HepG2 (cell line): Measurements from ENCODE around the gene MRPS34. TPM values are rescaled to one million over a fixed set of nuclear protein-coding genes. Genes with fewer than 3 reads are reported as not detected.

Experiments
- ATAC-seq: fragments of 200-7000 bp; cut with Tn5 transposase; 3 replicates; pipeline ENCODE4 v1.9.1; 2020; ENCODE audit warnings: mild to moderate bottlenecking, moderate library complexity
- BruUV-seq: library from RNA; stranded (reverse); fragments of 400-500 nt; replicated peaks from 2 replicates; lab custom pipeline; 2021; lab: Mats Ljungman, UMichigan
- CTCF ChIA-PET: fragments of 300-600 bp; formaldehyde crosslinking; extraction: SDS; loops from one replicate; lab custom pipeline; 2021; ENCODE audit warnings: low total read pairs, inconsistent platforms, low intra/inter-chr PET ratio; lab: Yijun Ruan, JAX
- POLR2A ChIA-PET: fragments of 350-600 bp; sonication (Branson Sonifier 250); formaldehyde crosslinking; loops from one replicate; lab custom pipeline; 2020; ENCODE audit warnings: antibody characterized with exemption, inconsistent platforms; lab: Yijun Ruan, JAX
- DNase-seq: peaks from one replicate; pipeline ENCODE4 v3.0.0-alpha.2; 2015; ENCODE audit warnings: low spot score
- FAIRE-seq: peaks from 3 replicates; lab custom pipeline; 2011; peaks lifted over from hg19 to GRCh38; lab: Jason Lieb, UNC
- H2AFZ ChIP-seq: one replicate; pipeline ENCODE4 v1.6.1; 2011; ENCODE audit warnings: low read length, inconsistent platforms
- H3K27ac ChIP-seq: fragments of 300-600 bp; 3 replicates; pipeline ENCODE4 v1.8.0; 2011; ENCODE audit warnings: mixed run types, mild to moderate bottlenecking, mixed read lengths, low read length, inconsistent platforms; ENCODE audit not compliant: insufficient read depth; ENCODE audit errors: extremely low read length
- H3K27me3 ChIP-seq, 2 experiments: fragments of 200-600 bp in 1 of 2; 2 replicates in 1 of 2; 3 replicates in 1 of 2; pipeline versions ENCODE4 v1.6.0 to v1.8.0; 2011; ENCODE audit warnings: low read length in 2 of 2, mild to moderate bottlenecking in 2 of 2, moderate library complexity in 2 of 2, inconsistent platforms in 1 of 2; ENCODE audit not compliant: insufficient read depth in 2 of 2, control insufficient read depth in 1 of 2
- H3K36me3 ChIP-seq, 2 experiments: fragments of 200-600 bp in 1 of 2; replicated peaks in 1 of 2; 2 replicates in 1 of 2; 3 replicates in 1 of 2; pipeline versions ENCODE4 v1.5.1 to v1.8.0; 2011; ENCODE audit warnings: low read length in 2 of 2, inconsistent platforms in 1 of 2; ENCODE audit not compliant: insufficient read depth in 2 of 2, control insufficient read depth in 1 of 2
- H3K4me1 ChIP-seq: 2 replicates; pipeline ENCODE4 v1.5.1; 2012; ENCODE audit warnings: low read length, inconsistent platforms; ENCODE audit not compliant: insufficient read depth
- H3K4me2 ChIP-seq: 2 replicates; pipeline ENCODE4 v1.6.0; 2011; ENCODE audit warnings: low read depth, low read length, inconsistent platforms
- H3K4me3 ChIP-seq, 3 experiments: fragments of 200-600 bp in 1 of 3; sonication (generic), shearing (Covaris generic) in 1 of 3; replicated peaks in 1 of 3; 2 replicates each; pipeline ENCODE4 v1.5.1; 2011 to 2016; ENCODE audit warnings: low read length in 3 of 3, inconsistent platforms in 2 of 3, low read depth in 2 of 3, mild to moderate bottlenecking in 2 of 3, control low read depth in 1 of 3, mixed read lengths in 1 of 3; ENCODE audit not compliant: insufficient read depth in 1 of 3
- H3K79me2 ChIP-seq: one replicate; pipeline ENCODE4 v1.6.1; 2011; ENCODE audit warnings: low read length, inconsistent platforms; ENCODE audit not compliant: insufficient read depth
- H3K9ac ChIP-seq: 2 replicates; pipeline ENCODE4 v1.6.0; 2011; ENCODE audit warnings: mild to moderate bottlenecking, low read depth, low read length, inconsistent platforms; ENCODE audit not compliant: insufficient read depth
- H3K9me3 ChIP-seq: 2 replicates; pipeline ENCODE4 v1.5.1; 2012; ENCODE audit warnings: mild to moderate bottlenecking, low read length
- H4K20me1 ChIP-seq: 2 replicates; pipeline ENCODE4 v1.6.0; 2011; ENCODE audit warnings: inconsistent platforms, mild to moderate bottlenecking, low read length, moderate library complexity; ENCODE audit not compliant: insufficient read depth
- AGO2 ChIP-seq: fragments of 200-400 bp; formaldehyde crosslinking; optimal IDR thresholded peaks from 2 replicates; pipeline ENCODE3; 2017; ENCODE audit warnings: mild to moderate bottlenecking, low read depth, low read length, moderate library complexity
- AKAP8 ChIP-seq: sonication (generic); formaldehyde crosslinking; IDR thresholded peaks from 2 replicates; pipeline ENCODE4 v1.5.1; 2020; ENCODE audit warnings: mild to moderate bottlenecking, missing genetic modification reagents
- FOXC1 ChIP-seq: sonication (generic); formaldehyde crosslinking; IDR thresholded peaks from 2 replicates; pipeline ENCODE4 v1.8.0; 2022; ENCODE audit warnings: mild to moderate bottlenecking, missing genetic modification reagents, borderline replicate concordance
- GABPB1 ChIP-seq: IDR thresholded peaks from 2 replicates; pipeline ENCODE4 v1.6.1; 2016; ENCODE audit warnings: mild to moderate bottlenecking, missing genetic modification reagents, moderate library complexity, missing compliant biosample characterization
- HDAC2 ChIP-seq: sonication (generic); formaldehyde crosslinking; IDR thresholded peaks from 2 replicates; pipeline ENCODE4 v1.4.0; 2020; ENCODE audit warnings: missing genetic modification reagents
- PRPF4 ChIP-seq: fragments of 200-400 bp; formaldehyde crosslinking; IDR thresholded peaks from 2 replicates; pipeline ENCODE4 v1.6.1; 2016; ENCODE audit warnings: low read length, low read depth; ENCODE audit not compliant: poor library complexity, severe bottlenecking
- RBFOX2 ChIP-seq: fragments of 200-400 bp; formaldehyde crosslinking; IDR thresholded peaks from 2 replicates; pipeline ENCODE4 v1.6.1; 2017; ENCODE audit warnings: low read depth, mild to moderate bottlenecking, low read length
- RBM22 ChIP-seq: fragments of 200-400 bp; formaldehyde crosslinking; optimal IDR thresholded peaks from 2 replicates; pipeline ENCODE3; 2017; ENCODE audit warnings: mild to moderate bottlenecking, low read length, moderate library complexity
- RBM39 ChIP-seq: fragments of 200-400 bp; formaldehyde crosslinking; IDR thresholded peaks from one replicate; pipeline ENCODE4 v1.6.1; 2018; ENCODE audit warnings: antibody characterized with exemption, mild to moderate bottlenecking, low read depth, low read length; ENCODE audit not compliant: poor library complexity, severe bottlenecking
- ZBTB38 ChIP-seq: sonication (generic); formaldehyde crosslinking; IDR thresholded peaks from 2 replicates; pipeline ENCODE4 v1.5.1; 2020; ENCODE audit warnings: mild to moderate bottlenecking, missing genetic modification reagents
- ZFP91 ChIP-seq: sonication (generic); formaldehyde crosslinking; IDR thresholded peaks from 2 replicates; pipeline ENCODE4 v1.9.0; 2022; ENCODE audit warnings: missing genetic modification reagents, mild to moderate bottlenecking, borderline replicate concordance
- WGBS: methylation state at CpG from one replicate; pipeline ENCODE4 v1.1.6; 2017; ENCODE audit warnings: low lambda C conversion rate; 5-methylcytosine and 5-hydroxymethylcytosine counted together
- in situ Hi-C: cut with HindIII; loops from 2 replicates; pipeline ENCODE4 v1.10.0; 2017; ENCODE audit warnings: low pct_unique_long_range_greater_than_20kb; ENCODE audit not compliant: extremely low pct_ligation_motif_present
- intact Hi-C: fragments of 100-400 bp; cut with micrococcal nuclease; formaldehyde crosslinking; loops from one replicate; pipeline ENCODE4 v1.10.0; 2022; ENCODE audit not compliant: unreplicated experiment
- polyA plus RNA-seq, 8 experiments: library from polyadenylated mRNA; depleted of rRNA in 3 of 8; stranded (reverse) in 7 of 8; unstranded in 1 of 8; fragments of >200 nt; fragmentation: Illumina TruSeq in 4 of 8; extraction: Trizol in 4 of 8; gene quantifications; 2 replicates each; pipeline versions ENCODE4 v1.2.1 to v1.2.3, GENCODE V29; 2011 to 2016; ENCODE audit warnings: low read depth in 4 of 8, missing spikeins in 1 of 8, mixed read lengths in 1 of 8; ENCODE audit not compliant: insufficient read depth in 1 of 8
- total RNA-seq, 5 experiments: library from RNA; depleted of rRNA; stranded (reverse); fragments of >200 nt; fragmentation: Illumina TruSeq; extraction: Trizol; gene quantifications; 2 replicates each; pipeline ENCODE4 v1.2.3, GENCODE V29; 2016; ENCODE audit warnings: low read depth in 1 of 5

The MRPS34 gene
- total and polyA plus RNA-seq, 2 of the 13 experiments (the other 11 are each of a cell fraction or from before 2014, with no cell fraction given), result 63.5 to 131 TPM

DNA sequence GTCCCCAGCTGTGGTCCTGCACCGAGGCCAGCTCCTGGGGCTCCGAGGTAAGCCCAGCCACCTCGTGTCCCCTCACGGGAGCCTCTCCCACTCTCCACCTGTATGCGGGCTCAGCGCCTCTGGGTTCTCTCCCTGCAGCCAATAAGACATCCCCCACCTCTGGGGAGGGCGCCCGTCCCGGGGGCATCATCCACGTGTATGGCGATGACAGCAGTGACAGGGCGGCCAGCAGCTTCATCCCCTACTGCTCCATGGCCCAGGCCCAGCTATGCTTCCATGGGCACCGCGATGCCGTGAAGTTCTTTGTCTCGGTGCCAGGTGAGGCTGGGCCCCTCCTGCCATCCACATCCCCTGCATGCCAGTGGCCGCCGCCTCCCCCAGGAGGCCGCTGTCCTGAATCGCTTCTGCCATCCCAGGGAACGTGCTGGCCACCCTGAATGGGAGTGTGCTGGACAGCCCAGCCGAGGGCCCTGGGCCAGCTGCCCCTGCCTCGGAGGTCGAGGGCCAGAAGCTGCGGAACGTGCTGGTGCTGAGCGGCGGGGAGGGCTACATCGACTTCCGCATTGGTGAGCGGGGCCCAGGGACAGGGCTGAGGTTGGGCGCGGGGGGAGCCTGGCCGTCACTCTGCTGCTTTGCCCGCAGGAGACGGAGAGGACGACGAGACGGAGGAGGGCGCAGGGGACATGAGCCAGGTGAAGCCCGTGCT, 4.7 kb downstream of the MRPS34 start:
- no peak overlapping the region for H3K4me2 ChIP-seq
- ChIA-PET POLR2A (interaction anchor here (2.7 kb wide), 1 partner anchor 14 kb away, joined by 7 read pairs; the partner anchor contains the start of genes NUBP2 and SPSB3), CTCF (no interaction called here)
- no TSS peak for BruUV-seq
- no peak for TF ChIP-seq FOXC1 (CRISPR knock-in tag)
- peak; percentile 33 for TF ChIP-seq RBM39
- 0 out of 2 replicates have a peak, but pooled peaks have one; percentile 16 for TF ChIP-seq ZFP91
- peak; percentile 57 for TF ChIP-seq RBM22
- peak; percentile 54 for TF ChIP-seq AGO2
- TF ChIP-seq HDAC2 (CRISPR knock-in tag), result no peak
- TF ChIP-seq ZBTB38 (CRISPR knock-in tag), result peak; percentile 64; the same call in 1 of the 2 replicates
- 0 out of 2 replicates have a peak, but pooled peaks have one; percentile 17 for TF ChIP-seq GABPB1
- TF ChIP-seq RBFOX2, result peak; percentile 12; the same call in 1 of the 2 replicates
- TF ChIP-seq PRPF4, result no peak
- TF ChIP-seq AKAP8 (CRISPR knock-in tag), result peak; percentile 84; the same call in 1 of the 2 replicates
- in situ Hi-C loops (no loop called here), intact Hi-C loops (no loop called here)
- no peak for ATAC-seq
- no peaks in the 10 kb centered on the region for H4K20me1 ChIP-seq
- peaks cover 18 to 30% of the 10 kb centered on the region in 2 experiments; a peak in 4 of 5 replicates for H3K36me3 ChIP-seq
- H3K4me1 ChIP-seq, result no peaks in the 10 kb centered on the region
- H3K27me3 ChIP-seq, result no peaks in the 10 kb centered on the region; a peak in 1 of 5 replicates
- no peak overlapping the region for H2AFZ ChIP-seq
- no peak overlapping the region for H3K9ac ChIP-seq
- no peaks in the 10 kb centered on the region for H3K9me3 ChIP-seq
- H3K27ac ChIP-seq, result no peak overlapping the region
- DNase-seq, result no peak
- H3K79me2 ChIP-seq, result peaks cover 12% of the 10 kb centered on the region
- 95% methylated on average over 21 of the region's 41 CpGs for WGBS
- no peak for FAIRE-seq
- H3K4me3 ChIP-seq, result no peak overlapping the region
